CD8-positive, alpha-beta memory T cell (primary cell): Measurements from ENCODE around the gene ZNF217. TPM values are rescaled to one million over a fixed set of nuclear protein-coding genes. Genes with fewer than 3 reads are reported as not detected.
A peak's percentile ranks its signal among the peaks of the same experiment; 100 is the strongest.
"Not testable (repeated sequence)": the region's sequence is repeated elsewhere in the genome, so short reads cannot be mapped to it uniquely, and the experiment has no call there.

Source experiments
- CTCF ChIA-PET: fragments of 350-600 bp; sonication (Branson Sonifier 250); formaldehyde crosslinking; loops from one replicate; lab custom pipeline; 2021; ENCODE audit warnings: antibody characterized with exemption; lab: Charles Lee
- POLR2A ChIA-PET: fragments of 350-600 bp; sonication (Branson Sonifier 250); formaldehyde crosslinking; loops from one replicate; lab custom pipeline; 2021; ENCODE audit warnings: antibody characterized with exemption; lab: Charles Lee
- DNase-seq, 5 donors: peaks; one replicate each; pipeline versions ENCODE4 v3.0.0 to v3.0.0-alpha.2; 2020 to 2022; ENCODE audit warnings: mixed read lengths in 1 of 5
- H3K27ac ChIP-seq: one replicate; pipeline ENCODE4 v1.7.0; 2013; ENCODE audit warnings: low read depth, mild to moderate bottlenecking, low read length, moderate library complexity
- H3K27me3 ChIP-seq: 2 replicates; pipeline ENCODE4 v1.7.0; 2013; ENCODE audit warnings: low read length, mild to moderate bottlenecking; ENCODE audit not compliant: insufficient read depth, poor library complexity, severe bottlenecking
- H3K36me3 ChIP-seq: 2 replicates; pipeline ENCODE4 v1.7.0; 2013; ENCODE audit warnings: mild to moderate bottlenecking, low read length, moderate library complexity; ENCODE audit not compliant: insufficient read depth
- H3K4me1 ChIP-seq: 2 replicates; pipeline ENCODE4 v1.7.0; 2013; ENCODE audit warnings: mild to moderate bottlenecking, low read length, moderate library complexity; ENCODE audit not compliant: insufficient read depth
- H3K4me3 ChIP-seq: 2 replicates; pipeline ENCODE4 v1.7.0; 2013; ENCODE audit warnings: mild to moderate bottlenecking, low read length
- H3K9me3 ChIP-seq: 2 replicates; pipeline ENCODE4 v1.7.0; 2013; ENCODE audit warnings: mild to moderate bottlenecking, low read length
- H3K27ac Mint-ChIP-seq, 8 donors: one replicate each; pipeline ENCODE4 v1.8.0; 2020 to 2021; ENCODE audit warnings: mixed read lengths in 8 of 8, mild to moderate bottlenecking in 6 of 8, inconsistent platforms in 3 of 8, moderate library complexity in 3 of 8
- H3K27me3 Mint-ChIP-seq, 2 donors: one replicate each; pipeline ENCODE4 v1.8.0; 2020 to 2021; ENCODE audit warnings: mixed read lengths in 2 of 2, mild to moderate bottlenecking in 1 of 2, moderate library complexity in 1 of 2
- H3K36me3 Mint-ChIP-seq, 3 donors: one replicate each; pipeline ENCODE4 v1.8.0; 2020 to 2021; ENCODE audit warnings: mixed read lengths in 3 of 3, inconsistent platforms in 1 of 3, mild to moderate bottlenecking in 1 of 3
- H3K4me1 Mint-ChIP-seq, 3 donors: one replicate each; pipeline ENCODE4 v1.8.0; 2020 to 2021; ENCODE audit warnings: mixed read lengths in 3 of 3, inconsistent platforms in 1 of 3, mild to moderate bottlenecking in 1 of 3
- H3K4me3 Mint-ChIP-seq, 7 donors: one replicate each; pipeline ENCODE4 v1.8.0; 2020 to 2021; ENCODE audit warnings: mixed read lengths in 7 of 7, mild to moderate bottlenecking in 6 of 7, moderate library complexity in 4 of 7, inconsistent platforms in 2 of 7
- H3K9me3 Mint-ChIP-seq, 5 donors: one replicate each; pipeline ENCODE4 v1.8.0; 2020 to 2022; ENCODE audit warnings: mixed read lengths in 5 of 5, mild to moderate bottlenecking in 3 of 5, moderate library complexity in 2 of 5, inconsistent platforms in 1 of 5
- polyA plus RNA-seq: library from polyadenylated mRNA; unstranded; fragments of 300-500 nt; fragmentation: Illumina TruSeq; gene quantifications from one replicate; pipeline ENCODE4 v1.2.3, GENCODE V29; 2021
- total RNA-seq, 2 experiments: library from RNA; stranded (reverse); gene quantifications; one replicate each; pipeline ENCODE4 v1.2.3, GENCODE V29; 2021

ZNF217 gene
- total and polyA plus RNA-seq, 3 experiments from 2014 or later, result 24.0 to 54.3 (median 52.5) TPM

DNA sequence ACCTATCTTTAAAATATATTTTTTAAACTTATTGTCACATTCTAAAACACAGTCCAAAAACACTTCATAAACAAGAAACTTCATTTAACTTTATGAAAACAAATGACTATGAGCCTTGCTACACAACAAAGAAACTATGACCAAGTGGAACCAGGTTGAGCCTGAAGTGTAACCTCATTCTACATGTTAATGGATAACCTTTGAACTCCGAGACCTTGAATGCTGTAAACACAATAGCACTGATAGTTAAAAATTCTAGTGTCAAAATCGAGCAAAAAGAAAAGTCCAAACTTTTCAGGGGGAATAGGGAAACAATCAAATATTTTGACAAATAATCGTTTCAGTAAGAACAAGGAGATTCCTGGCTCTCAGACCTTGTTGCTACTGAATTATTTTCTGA, 2.1 kb upstream of the ZNF217 start:
- not testable (repeated sequence) for H3K4me3 ChIP-seq, DNase-seq, H3K27ac ChIP-seq, H3K36me3 ChIP-seq, H3K27me3 Mint-ChIP-seq, H3K27me3 ChIP-seq, H3K9me3 ChIP-seq, H3K9me3 Mint-ChIP-seq
- ChIA-PET CTCF (interaction anchor here (1.6 to 3.3 kb wide), 4 partner anchors 10 to 64 kb away, joined by 3 to 16 read pairs (median 4); no protein-coding TSS in a partner anchor), POLR2A (interaction anchor here (0.6 to 1.5 kb wide), 2 partner anchors 47 to 82 kb away, joined by 4 to 5 read pairs; no protein-coding TSS in a partner anchor)
- H3K4me1 ChIP-seq, result peaks cover 28% of the 10 kb centered on the region
- Mint-ChIP-seq H3K27ac (peak overlapping the region in 7 of 8 donors; percentile 50 to 93 (median 85)), H3K4me3 (peak overlapping the region; percentile 52 to 80 (median 60)), H3K4me1 (peaks cover 40 to 71% (median 66%) of the 10 kb centered on the region in 3 donors), H3K36me3 (peaks cover 0 to 18% (median 2%) of the 10 kb centered on the region in 3 donors)

DNA sequence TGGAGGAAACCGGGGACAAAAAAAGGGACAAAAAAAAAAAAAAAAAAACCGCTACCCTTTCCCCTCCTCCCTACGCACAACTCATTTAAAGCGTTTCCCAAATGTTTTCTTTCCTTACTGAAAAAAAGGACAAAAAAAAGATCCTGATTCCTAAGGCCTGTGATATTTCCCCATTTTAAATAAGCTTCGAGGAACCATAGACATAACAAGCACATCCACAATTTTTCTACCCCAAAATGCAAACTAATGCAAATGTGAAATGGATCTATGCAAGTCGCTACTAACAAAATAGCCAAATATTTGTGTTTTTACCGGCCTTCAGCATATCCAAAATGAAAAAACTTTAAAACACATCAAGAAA, 1.4 kb upstream of the ZNF217 start:
- ChIA-PET POLR2A (interaction anchor here (0.7 to 2.4 kb wide), 7 partner anchors 12 to 183 kb away, joined by 3 to 21 read pairs (median 6); no protein-coding TSS in a partner anchor), CTCF (interaction anchor here (0.7 to 3.3 kb wide), 10 partner anchors 11 to 312 kb away, joined by 3 to 16 read pairs (median 4); no protein-coding TSS in a partner anchor)
- peak overlapping the region; percentile 90 to 96 (median 93) for H3K27ac Mint-ChIP-seq
- peaks cover 47 to 71% (median 66%) of the 10 kb centered on the region in 3 donors for H3K4me1 Mint-ChIP-seq
- Histone ChIP-seq H3K36me3 (no peaks in the 10 kb centered on the region), H3K27me3 (no peaks in the 10 kb centered on the region), H3K4me3 (peak overlapping the region; percentile 63), H3K4me1 (peaks cover 30% of the 10 kb centered on the region), H3K9me3 (no peaks in the 10 kb centered on the region), H3K27ac (peak overlapping the region; percentile 80)
- no peak for DNase-seq
- no peaks in the 10 kb centered on the region for H3K9me3 Mint-ChIP-seq
- H3K36me3 Mint-ChIP-seq, result peaks cover 0 to 18% (median 2%) of the 10 kb centered on the region in 3 donors
- H3K4me3 Mint-ChIP-seq, result peak overlapping the region; percentile 83 to 91 (median 85)
- peaks cover 0 to 4% of the 10 kb centered on the region in 2 donors for H3K27me3 Mint-ChIP-seq

DNA sequence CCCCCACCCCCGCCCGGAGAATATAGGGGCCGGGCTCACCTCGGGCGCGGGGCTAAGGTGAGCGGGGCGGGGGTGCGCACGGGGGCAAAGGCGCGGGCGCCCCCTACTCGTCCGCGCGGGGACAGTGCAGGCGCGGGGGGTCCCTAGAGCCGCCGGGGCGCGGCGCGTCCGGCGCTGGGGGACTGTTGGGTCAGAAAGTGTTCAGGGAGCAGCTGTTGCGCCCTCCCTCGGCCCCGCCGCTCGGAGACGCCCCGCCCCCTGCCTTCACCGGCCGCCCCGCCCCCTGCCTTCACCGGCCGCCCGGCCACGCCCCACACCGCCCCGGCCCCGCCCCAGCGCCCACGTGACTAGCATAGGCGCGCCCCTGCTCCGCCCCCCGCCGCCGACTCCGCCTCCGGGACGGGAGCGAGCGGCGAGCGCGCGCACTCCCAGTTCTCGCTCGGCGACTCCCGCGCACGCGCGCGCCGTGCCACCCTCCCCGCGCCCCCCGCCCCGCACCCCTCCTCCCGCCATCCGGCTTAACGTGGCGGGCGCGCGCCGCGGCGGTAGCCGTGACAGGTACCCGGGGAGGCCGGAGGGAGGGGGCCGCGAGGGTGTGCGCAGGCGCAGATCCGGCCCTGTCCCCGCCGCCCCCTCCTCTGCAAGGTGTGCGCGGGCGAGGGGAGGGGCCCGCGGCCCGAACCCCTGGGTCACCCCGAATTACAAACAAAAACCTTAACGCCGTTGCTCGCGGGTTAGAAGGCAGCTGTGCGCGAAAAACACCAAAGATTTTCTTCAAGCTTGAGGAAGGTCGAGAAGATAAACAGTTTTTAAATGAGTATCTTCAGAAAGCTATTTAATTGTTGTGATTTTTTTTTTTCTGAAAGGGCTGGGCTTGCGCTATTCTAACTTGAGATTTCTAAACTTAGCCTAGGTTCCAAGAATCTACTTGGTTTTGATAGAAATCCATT, 704 bp upstream of the ZNF217 start:
- ChIA-PET POLR2A (interaction anchor here (0.6 to 2.4 kb wide), 13 partner anchors 12 to 484 kb away, joined by 3 to 21 read pairs (median 6); no protein-coding TSS in a partner anchor), CTCF (interaction anchor here (0.7 to 3.3 kb wide), 10 partner anchors 11 to 313 kb away, joined by 3 to 16 read pairs (median 4); no protein-coding TSS in a partner anchor)
- peaks cover 0 to 18% (median 3%) of the 10 kb centered on the region in 3 donors for H3K36me3 Mint-ChIP-seq
- H3K9me3 Mint-ChIP-seq, result no peaks in the 10 kb centered on the region
- Histone ChIP-seq H3K4me3 (peak overlapping the region; percentile 63), H3K27ac (peak overlapping the region; percentile 80), H3K4me1 (peaks cover 34% of the 10 kb centered on the region), H3K9me3 (no peaks in the 10 kb centered on the region), H3K36me3 (no peaks in the 10 kb centered on the region), H3K27me3 (no peaks in the 10 kb centered on the region)
- H3K27me3 Mint-ChIP-seq, result peaks cover 0 to 4% of the 10 kb centered on the region in 2 donors
- peaks cover 49 to 71% (median 66%) of the 10 kb centered on the region in 3 donors for H3K4me1 Mint-ChIP-seq
- peak; percentile 95 to 99 (median 96) for DNase-seq
- peak overlapping the region; percentile 83 to 99 (median 98) for H3K4me3 Mint-ChIP-seq
- peak overlapping the region; percentile 90 to 96 (median 93) for H3K27ac Mint-ChIP-seq

DNA sequence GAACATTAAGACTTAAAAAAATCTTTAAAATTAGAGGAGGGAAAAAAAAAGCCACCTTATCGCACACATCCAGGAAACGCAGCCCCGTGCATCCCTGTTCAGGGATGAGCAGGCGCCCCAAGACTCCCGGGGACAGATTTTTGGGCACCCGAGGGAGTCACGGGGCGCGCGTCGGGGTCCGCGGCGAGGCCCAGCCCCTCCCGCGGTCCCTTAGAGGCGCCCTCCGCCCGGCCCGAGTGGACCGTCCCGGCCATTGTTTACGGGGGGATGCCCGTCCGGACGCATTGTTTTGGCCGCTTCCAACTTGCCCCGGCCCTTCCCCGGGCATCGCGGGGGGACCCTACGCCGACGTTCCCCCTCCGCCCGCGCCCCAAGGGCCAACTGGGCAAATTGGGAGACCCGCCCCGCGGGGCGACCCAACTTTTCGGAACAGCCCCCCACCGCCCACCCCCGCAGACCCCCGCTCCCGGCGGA, 610 bp downstream of the ZNF217 start:
- peak overlapping the region; percentile 94 to 99 (median 98) for H3K4me3 Mint-ChIP-seq

DNA sequence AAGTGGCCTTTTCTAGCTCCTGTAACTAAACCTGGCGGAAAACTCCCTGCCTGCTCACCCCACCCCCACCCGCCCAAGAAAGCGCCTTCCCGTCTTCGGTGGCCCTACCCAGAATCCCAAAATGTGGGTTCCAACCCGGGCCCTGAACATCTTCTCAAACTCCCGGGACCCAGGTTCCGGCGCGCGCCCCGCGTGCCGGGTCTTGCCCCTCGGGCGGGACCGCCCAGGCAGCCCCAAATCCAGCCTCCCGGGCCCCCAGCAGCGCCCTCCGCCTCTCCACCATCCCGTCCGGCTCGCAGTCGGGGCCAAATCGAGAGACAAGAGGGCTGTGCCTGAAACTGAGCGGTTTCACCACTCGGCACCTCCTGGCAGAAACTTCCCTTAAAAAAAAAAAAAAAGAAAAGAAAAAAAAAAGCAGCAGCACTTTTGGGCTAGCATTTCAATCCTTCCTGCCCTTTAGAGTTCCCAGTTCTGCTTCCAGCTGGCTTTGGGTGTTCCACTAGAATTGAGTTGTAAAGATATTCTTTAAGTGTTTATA, 1.1 kb downstream of the ZNF217 start:
- ChIA-PET CTCF (interaction anchor here (1.3 to 1.7 kb wide), 3 partner anchors 10 to 325 kb away, joined by 3 to 4 read pairs (median 3); no protein-coding TSS in a partner anchor), POLR2A (interaction anchor here (0.6 to 3.1 kb wide), 7 partner anchors 10 to 273 kb away, joined by 3 to 12 read pairs (median 6); no protein-coding TSS in a partner anchor)
- not testable (repeated sequence) for H3K27me3 ChIP-seq, H3K36me3 ChIP-seq, H3K9me3 Mint-ChIP-seq, H3K9me3 ChIP-seq, H3K27me3 Mint-ChIP-seq
- H3K27ac Mint-ChIP-seq, result peak overlapping the region; percentile 97 to 99 (median 98)
- peaks cover 0 to 18% (median 3%) of the 10 kb centered on the region in 3 donors for H3K36me3 Mint-ChIP-seq
- peak overlapping the region; percentile 76 for H3K27ac ChIP-seq
- peak; percentile 49 to 78 (median 57) for DNase-seq
- peak overlapping the region; percentile 94 to 99 (median 98) for H3K4me3 Mint-ChIP-seq
- peak overlapping the region; percentile 76 for H3K4me3 ChIP-seq
- peaks cover 17% of the 10 kb centered on the region for H3K4me1 ChIP-seq
- H3K4me1 Mint-ChIP-seq, result peaks cover 42 to 65% (median 58%) of the 10 kb centered on the region in 3 donors

More for the DNA sequence above, 610 bp downstream of the ZNF217 start:
- Mint-ChIP-seq H3K9me3 (no peaks in the 10 kb centered on the region), H3K4me1 (peaks cover 45 to 69% (median 63%) of the 10 kb centered on the region in 3 donors), H3K36me3 (peaks cover 0 to 18% (median 3%) of the 10 kb centered on the region in 3 donors), H3K27ac (peak overlapping the region; percentile 96 to 99 (median 98)), H3K27me3 (peaks cover 0 to 4% of the 10 kb centered on the region in 2 donors)
- peak in 1 of 5 donors; percentile 41 for DNase-seq
- peak overlapping the region; percentile 76 for H3K27ac ChIP-seq
- peaks cover 21% of the 10 kb centered on the region for H3K4me1 ChIP-seq
- no peaks in the 10 kb centered on the region for H3K27me3 ChIP-seq
- H3K36me3 ChIP-seq, result no peaks in the 10 kb centered on the region
- peak overlapping the region; percentile 76 for H3K4me3 ChIP-seq
- H3K9me3 ChIP-seq, result no peaks in the 10 kb centered on the region
- CTCF ChIA-PET, result interaction anchor here (1.4 to 2.0 kb wide), 2 partner anchors 14 to 324 kb away, joined by 3 to 8 read pairs; no protein-coding TSS in a partner anchor
- POLR2A ChIA-PET, result interaction anchor here (0.7 to 3.1 kb wide), 7 partner anchors 11 to 68 kb away, joined by 5 to 21 read pairs (median 8); no protein-coding TSS in a partner anchor

DNA sequence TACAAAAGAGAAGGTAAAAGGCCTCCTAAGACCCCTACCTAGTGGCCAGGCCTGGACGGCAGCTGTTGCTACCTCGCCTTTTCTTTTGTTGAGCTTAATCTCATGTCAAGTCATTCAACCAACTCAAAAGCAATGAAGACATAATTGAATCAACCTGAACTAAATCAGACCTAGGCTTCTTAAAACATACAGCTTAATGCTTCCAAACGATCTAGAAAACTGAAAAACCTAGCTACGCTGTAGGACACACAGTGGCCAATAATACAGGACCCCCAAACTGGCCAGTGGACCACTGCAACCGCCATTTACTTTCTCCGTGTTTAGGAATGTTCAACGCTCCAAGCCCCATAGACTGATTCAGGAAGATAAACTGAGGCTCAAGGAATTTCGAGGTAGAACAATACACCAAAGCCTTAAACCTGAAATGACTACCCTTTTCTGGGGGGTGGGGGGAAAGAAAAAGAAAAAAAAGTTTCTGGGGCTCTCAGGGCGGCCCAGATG, 1.6 kb downstream of the ZNF217 start:
- Histone ChIP-seq H3K4me3 (peak overlapping the region; percentile 76), H3K27ac (peak overlapping the region; percentile 76), H3K4me1 (peaks cover 19% of the 10 kb centered on the region)
- H3K4me3 Mint-ChIP-seq, result peak overlapping the region; percentile 94 to 99 (median 98)
- H3K27ac Mint-ChIP-seq, result peak overlapping the region; percentile 97 to 99 (median 98)
- peak in 1 of 5 donors; percentile 40 for DNase-seq
- H3K27me3 Mint-ChIP-seq, H3K9me3 Mint-ChIP-seq, H3K27me3 ChIP-seq, H3K36me3 ChIP-seq, H3K9me3 ChIP-seq: not testable (repeated sequence)
- POLR2A ChIA-PET, result interaction anchor here (0.6 to 3.1 kb wide), 6 partner anchors 10 to 273 kb away, joined by 3 to 12 read pairs (median 6); no protein-coding TSS in a partner anchor
- CTCF ChIA-PET, result interaction anchor here (0.8 to 1.7 kb wide), 5 partner anchors 9 to 348 kb away, joined by 3 to 4 read pairs (median 3); no protein-coding TSS in a partner anchor
- H3K4me1 Mint-ChIP-seq, result peaks cover 43 to 67% (median 56%) of the 10 kb centered on the region in 3 donors
- H3K36me3 Mint-ChIP-seq, result peaks cover 0 to 18% (median 1%) of the 10 kb centered on the region in 3 donors
